HG03354 (cell line): Measurements from ENCODE around the gene PIK3IP1.
A peak's percentile ranks its signal among the peaks of the same experiment; 100 is the strongest.

Experiments used
- ATAC-seq: cut with Tn5 transposase; IDR thresholded peaks from one replicate; pipeline ENCODE4 v1.9.1; 2021; ENCODE audit warnings: mild to moderate bottlenecking; ENCODE audit not compliant: unreplicated experiment, poor library complexity, severe bottlenecking

PIK3IP1 gene

GRCh38 chr22:31313366-31314147 lies 21.3 kb upstream of the PIK3IP1 start:
- ATAC-seq = no peak

- ATAC-seq = no peak
Observed at GRCh38 chr22:31308181-31308580, 15.9 kb upstream of the PIK3IP1 start.

- ATAC-seq = no peak
Observed at GRCh38 chr22:31305194-31305593, 12.9 kb upstream of the PIK3IP1 start.

- no peak for ATAC-seq
Observed at GRCh38 chr22:31302537-31302936, 10.2 kb upstream of the PIK3IP1 start.

GRCh38 chr22:31302006-31302405 lies 9.7 kb upstream of the PIK3IP1 start:
- ATAC-seq = no peak

GRCh38 chr22:31300896-31301295 lies 8.6 kb upstream of the PIK3IP1 start:
- ATAC-seq = no peak

- no peak for ATAC-seq
Observed at GRCh38 chr22:31295831-31296657, 3.8 kb upstream of the PIK3IP1 start.

- no peak for ATAC-seq
Observed at GRCh38 chr22:31295360-31295759, 3.1 kb upstream of the PIK3IP1 start.

- no peak for ATAC-seq
Observed at GRCh38 chr22:31291481-31292235, 630 bp downstream of the PIK3IP1 start.

GRCh38 chr22:31290494-31291471 lies 1.5 kb downstream of the PIK3IP1 start:
- peak; percentile 89 for ATAC-seq

- ATAC-seq = no peak
Observed at GRCh38 chr22:31289344-31289743, 2.9 kb downstream of the PIK3IP1 start.

GRCh38 chr22:31288496-31289240 lies 3.6 kb downstream of the PIK3IP1 start:
- ATAC-seq = no peak

GRCh38 chr22:31287818-31288495 lies 4.3 kb downstream of the PIK3IP1 start:
- no peak for ATAC-seq

GRCh38 chr22:31286360-31287255 lies 5.7 kb downstream of the PIK3IP1 start:
- ATAC-seq = no peak

- ATAC-seq = no peak
Observed at GRCh38 chr22:31284281-31285155, 7.8 kb downstream of the PIK3IP1 start.
